ENCODE measurements around the gene NACC1.

The NACC1 gene

DNA sequence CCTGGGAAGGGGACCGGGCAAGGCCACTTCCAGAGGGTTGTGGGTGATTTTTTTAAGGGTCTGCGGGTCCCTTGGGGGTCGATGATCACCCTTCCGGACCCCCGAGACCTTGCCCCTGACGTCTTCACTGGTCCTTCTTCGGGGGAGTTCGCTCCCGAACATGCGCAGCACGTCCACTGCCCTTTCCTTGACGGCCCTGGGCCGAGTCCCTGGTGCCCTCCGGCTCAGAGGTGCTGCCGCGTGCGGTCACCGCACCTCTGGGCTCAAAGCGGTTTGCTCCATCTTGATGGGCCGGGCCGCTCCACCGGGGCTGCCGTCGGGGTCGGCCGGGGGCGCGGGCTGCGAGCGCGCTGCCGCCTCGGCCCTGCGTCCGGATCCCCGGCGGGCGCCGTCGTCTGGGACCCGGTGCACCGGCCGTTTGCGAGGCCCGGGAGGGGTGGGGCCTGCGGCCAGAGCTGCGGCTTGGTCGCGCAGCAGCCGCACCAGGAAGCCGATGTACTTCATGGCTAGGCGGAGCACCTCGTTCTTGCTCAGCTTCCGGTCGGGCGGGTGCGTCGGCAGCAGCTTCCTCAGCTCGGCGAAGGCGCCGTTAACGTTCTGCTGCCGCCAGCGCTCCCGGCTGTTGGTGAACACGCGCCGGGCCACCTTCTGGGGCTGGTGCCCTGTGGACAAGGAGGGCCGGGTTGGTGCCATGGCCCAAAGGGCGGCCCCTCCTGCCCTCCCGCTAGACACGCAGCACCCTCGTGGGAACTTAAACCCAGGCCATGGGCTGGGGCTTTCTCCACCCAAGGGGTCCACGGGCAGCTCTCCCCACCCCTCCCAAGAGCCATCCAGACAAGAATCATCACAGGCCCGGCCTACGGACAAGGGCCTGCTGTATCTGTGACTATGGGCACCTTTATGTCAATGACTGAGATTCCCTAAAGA, 18.7 kb upstream of the NACC1 start:
- peak overlapping the region in 4 of 5 donors; percentile 43 to 62 (median 45) for H3K4me3 ChIP-seq (ENCODE audit: low read depth in 1 of 5, low read length in 5 of 5)
- H3K4me1 ChIP-seq (ENCODE audit: control insufficient read depth in 5 of 5, insufficient read depth in 5 of 5, low read length in 5 of 5): peaks cover 0 to 80% (median 50%) of the 10 kb centered on the region in 5 donors
- H3K27me3 ChIP-seq (ENCODE audit: control insufficient read depth in 5 of 5, insufficient read depth in 4 of 5, low read length in 5 of 5): no peaks in the 10 kb centered on the region
- H3K9me3 ChIP-seq (ENCODE audit: control insufficient read depth in 5 of 5, low read length in 5 of 5): no peaks in the 10 kb centered on the region
- H3K9ac ChIP-seq (ENCODE audit: low read length in 5 of 5): peak overlapping the region in 4 of 5 donors; percentile 28 to 68 (median 42)
- peak overlapping the region; percentile 83 for H3K27ac ChIP-seq (ENCODE audit: low read depth, low read length)
- peaks cover 0 to 14% (median 10%) of the 10 kb centered on the region in 5 donors for H3K36me3 ChIP-seq (ENCODE audit: control insufficient read depth in 5 of 5, insufficient read depth in 5 of 5, low read length in 5 of 5)

DNA sequence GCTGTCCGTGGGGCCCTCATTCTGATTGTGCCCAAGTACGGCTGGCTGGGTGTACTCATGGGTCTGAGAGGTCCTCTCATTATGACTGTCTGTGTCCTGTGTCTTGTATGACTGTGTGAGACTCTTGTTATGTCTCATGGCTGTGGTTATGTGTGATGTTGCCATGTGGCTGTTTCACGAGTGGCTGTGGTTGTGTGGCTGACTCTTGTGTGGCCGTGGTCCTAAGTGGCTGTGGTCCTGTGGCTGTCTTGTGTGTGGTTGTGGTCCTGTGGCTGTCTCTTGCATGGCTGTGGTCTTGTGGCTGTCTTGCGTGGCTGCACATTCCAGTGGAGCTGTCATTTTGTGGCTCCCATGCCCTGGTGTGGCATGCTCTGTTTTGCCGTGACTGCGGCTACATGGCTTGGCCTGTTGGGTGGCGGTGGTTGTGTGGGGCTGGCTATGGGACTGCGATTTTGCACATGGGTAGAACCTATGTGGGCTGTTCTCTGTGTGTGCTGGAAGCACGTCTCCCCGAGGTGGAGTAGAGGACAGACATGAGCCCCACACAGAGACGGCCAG, 18.0 kb upstream of the NACC1 start:
- H3K4me3 ChIP-seq (ENCODE audit: low read depth in 1 of 5, low read length in 5 of 5): peak overlapping the region in 3 of 5 donors; percentile 43 to 62 (median 47)
- H3K27ac ChIP-seq (ENCODE audit: low read depth, low read length): peak overlapping the region; percentile 83
- H3K27me3 ChIP-seq (ENCODE audit: control insufficient read depth in 5 of 5, insufficient read depth in 4 of 5, low read length in 5 of 5): no peaks in the 10 kb centered on the region
- peak overlapping the region in 2 of 5 donors; percentile 28 to 68 for H3K9ac ChIP-seq (ENCODE audit: low read length in 5 of 5)
- peaks cover 0 to 10% (median 6%) of the 10 kb centered on the region in 5 donors for H3K36me3 ChIP-seq (ENCODE audit: control insufficient read depth in 5 of 5, insufficient read depth in 5 of 5, low read length in 5 of 5)
- peaks cover 0 to 82% (median 55%) of the 10 kb centered on the region in 5 donors for H3K4me1 ChIP-seq (ENCODE audit: control insufficient read depth in 5 of 5, insufficient read depth in 5 of 5, low read length in 5 of 5)
- H3K9me3 ChIP-seq (ENCODE audit: control insufficient read depth in 5 of 5, low read length in 5 of 5): no peaks in the 10 kb centered on the region

DNA sequence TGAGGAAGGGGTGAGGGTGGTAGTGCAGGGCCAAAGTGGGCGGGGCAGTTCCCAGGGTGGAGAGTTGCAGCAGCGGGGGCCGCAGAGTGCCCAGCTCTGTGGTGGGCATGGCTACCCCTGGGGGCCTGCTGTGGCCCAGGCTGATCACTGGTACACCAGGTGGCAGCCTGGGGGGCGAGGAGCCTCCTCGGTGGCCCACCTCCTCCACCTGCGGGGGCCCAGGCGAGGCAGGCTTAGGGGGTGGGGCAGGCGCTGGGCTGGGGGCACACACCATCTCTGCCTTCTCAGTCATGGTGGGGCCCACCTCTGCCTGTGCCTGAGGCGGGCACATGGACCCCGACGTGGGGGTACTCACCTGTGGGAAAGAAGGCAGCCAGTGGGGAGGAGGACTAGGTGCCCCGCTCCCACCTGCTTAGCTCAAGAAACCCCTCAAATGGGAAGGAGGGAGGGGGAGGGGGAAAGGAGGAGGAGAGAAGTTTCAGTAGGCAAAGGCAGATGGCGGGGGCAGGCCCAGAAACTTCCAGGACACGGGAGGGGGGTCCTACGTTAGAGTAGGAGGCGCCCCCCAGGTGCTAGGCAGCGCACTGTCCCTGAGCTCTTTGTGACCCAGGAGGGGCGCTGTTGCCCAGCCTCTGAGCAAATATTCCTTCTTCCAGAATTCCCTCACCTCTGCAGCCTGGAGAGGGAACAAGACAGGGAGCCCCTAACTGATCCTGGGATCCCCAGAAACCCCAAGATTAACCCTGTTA, 17.0 kb upstream of the NACC1 start:
- Histone ChIP-seq H3K9me3 (ENCODE audit: control insufficient read depth in 5 of 5, low read length in 5 of 5) (no peaks in the 10 kb centered on the region), H3K9ac (ENCODE audit: low read length in 5 of 5) (peak overlapping the region in 2 of 5 donors; percentile 66 to 68), H3K36me3 (ENCODE audit: control insufficient read depth in 5 of 5, insufficient read depth in 5 of 5, low read length in 5 of 5) (peaks cover 0 to 8% (median 6%) of the 10 kb centered on the region in 5 donors), H3K27me3 (ENCODE audit: control insufficient read depth in 5 of 5, insufficient read depth in 4 of 5, low read length in 5 of 5) (no peaks in the 10 kb centered on the region), H3K27ac (ENCODE audit: low read depth, low read length) (peak overlapping the region; percentile 83), H3K4me1 (ENCODE audit: control insufficient read depth in 5 of 5, insufficient read depth in 5 of 5, low read length in 5 of 5) (peaks cover 0 to 77% (median 55%) of the 10 kb centered on the region in 5 donors), H3K4me3 (ENCODE audit: low read depth in 1 of 5, low read length in 5 of 5) (peak overlapping the region; percentile 63 to 76 (median 69))

DNA sequence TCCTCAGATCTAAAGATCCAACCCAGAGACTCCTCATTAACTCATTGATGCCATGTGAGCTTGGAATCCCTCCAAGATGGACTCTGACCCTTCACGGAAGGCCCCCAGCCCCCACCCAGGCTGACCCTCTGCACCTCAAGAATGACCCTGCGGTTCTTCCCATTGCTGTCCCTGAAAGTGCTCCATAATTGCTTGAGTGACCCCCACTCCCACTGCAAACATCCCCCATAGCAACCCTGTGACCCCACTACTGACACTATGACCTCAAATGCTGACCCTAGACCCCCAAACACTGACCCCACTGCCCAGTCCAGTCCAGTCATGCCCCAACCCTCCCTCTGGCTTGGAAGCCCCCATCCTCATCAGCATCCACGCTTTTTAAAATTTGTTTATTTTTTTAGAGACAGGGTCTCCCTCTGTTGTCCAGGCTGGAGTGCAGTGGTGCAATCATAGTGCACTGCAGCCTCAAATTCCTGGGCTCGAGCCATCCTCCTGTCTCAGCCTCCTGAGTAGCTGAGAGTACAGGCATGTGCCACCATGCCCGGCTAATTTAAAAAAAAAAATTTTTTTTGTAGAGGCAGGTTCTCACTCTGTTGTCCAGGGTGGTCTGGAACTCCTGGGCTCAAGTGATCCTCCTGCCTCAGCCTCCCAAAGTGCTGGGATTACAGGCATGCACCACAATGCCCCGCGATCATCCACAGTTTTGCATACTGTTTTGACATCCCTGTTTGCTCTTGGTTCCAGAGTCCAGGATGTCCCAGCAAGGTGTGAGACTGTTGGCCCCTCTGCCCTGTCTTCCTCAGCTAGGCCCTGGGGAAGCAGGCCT, 16.3 kb upstream of the NACC1 start:
- Histone ChIP-seq H3K9ac (ENCODE audit: low read length in 5 of 5) (peak overlapping the region in 4 of 5 donors; percentile 72 to 83 (median 78)), H3K4me3 (ENCODE audit: low read depth in 1 of 5, low read length in 5 of 5) (peak overlapping the region; percentile 63 to 76 (median 69)), H3K27ac (ENCODE audit: low read depth, low read length) (peak overlapping the region; percentile 74), H3K9me3 (ENCODE audit: control insufficient read depth in 5 of 5, low read length in 5 of 5) (no peaks in the 10 kb centered on the region), H3K4me1 (ENCODE audit: control insufficient read depth in 5 of 5, insufficient read depth in 5 of 5, low read length in 5 of 5) (peaks cover 0 to 70% (median 55%) of the 10 kb centered on the region in 5 donors), H3K27me3 (ENCODE audit: control insufficient read depth in 5 of 5, insufficient read depth in 4 of 5, low read length in 5 of 5) (no peaks in the 10 kb centered on the region), H3K36me3 (ENCODE audit: control insufficient read depth in 5 of 5, insufficient read depth in 5 of 5, low read length in 5 of 5) (peaks cover 0 to 8% (median 6%) of the 10 kb centered on the region in 5 donors)

DNA sequence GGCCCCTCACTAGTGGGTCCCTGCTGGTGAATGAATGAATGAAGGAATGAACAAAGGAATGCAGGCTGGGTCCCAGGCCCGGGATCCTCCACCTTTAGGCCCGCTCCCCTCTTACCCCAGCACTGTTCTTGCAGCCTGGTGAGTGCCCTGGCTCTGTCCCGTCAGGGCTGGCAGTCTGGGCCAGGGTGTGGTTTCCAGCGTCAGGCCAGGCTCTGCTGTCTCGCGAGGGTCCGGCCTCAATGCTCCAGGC, 15.7 kb upstream of the NACC1 start:
- Histone ChIP-seq H3K4me3 (ENCODE audit: low read depth in 1 of 5, low read length in 5 of 5) (peak overlapping the region; percentile 63 to 76 (median 69)), H3K4me1 (ENCODE audit: control insufficient read depth in 5 of 5, insufficient read depth in 5 of 5, low read length in 5 of 5) (peaks cover 0 to 69% (median 55%) of the 10 kb centered on the region in 5 donors), H3K27me3 (ENCODE audit: control insufficient read depth in 5 of 5, insufficient read depth in 4 of 5, low read length in 5 of 5) (no peaks in the 10 kb centered on the region), H3K9me3 (ENCODE audit: control insufficient read depth in 5 of 5, low read length in 5 of 5) (no peaks in the 10 kb centered on the region), H3K9ac (ENCODE audit: low read length in 5 of 5) (peak overlapping the region in 4 of 5 donors; percentile 72 to 83 (median 78)), H3K36me3 (ENCODE audit: control insufficient read depth in 5 of 5, insufficient read depth in 5 of 5, low read length in 5 of 5) (peaks cover 0 to 9% (median 7%) of the 10 kb centered on the region in 5 donors), H3K27ac (ENCODE audit: low read depth, low read length) (peak overlapping the region; percentile 74)

DNA sequence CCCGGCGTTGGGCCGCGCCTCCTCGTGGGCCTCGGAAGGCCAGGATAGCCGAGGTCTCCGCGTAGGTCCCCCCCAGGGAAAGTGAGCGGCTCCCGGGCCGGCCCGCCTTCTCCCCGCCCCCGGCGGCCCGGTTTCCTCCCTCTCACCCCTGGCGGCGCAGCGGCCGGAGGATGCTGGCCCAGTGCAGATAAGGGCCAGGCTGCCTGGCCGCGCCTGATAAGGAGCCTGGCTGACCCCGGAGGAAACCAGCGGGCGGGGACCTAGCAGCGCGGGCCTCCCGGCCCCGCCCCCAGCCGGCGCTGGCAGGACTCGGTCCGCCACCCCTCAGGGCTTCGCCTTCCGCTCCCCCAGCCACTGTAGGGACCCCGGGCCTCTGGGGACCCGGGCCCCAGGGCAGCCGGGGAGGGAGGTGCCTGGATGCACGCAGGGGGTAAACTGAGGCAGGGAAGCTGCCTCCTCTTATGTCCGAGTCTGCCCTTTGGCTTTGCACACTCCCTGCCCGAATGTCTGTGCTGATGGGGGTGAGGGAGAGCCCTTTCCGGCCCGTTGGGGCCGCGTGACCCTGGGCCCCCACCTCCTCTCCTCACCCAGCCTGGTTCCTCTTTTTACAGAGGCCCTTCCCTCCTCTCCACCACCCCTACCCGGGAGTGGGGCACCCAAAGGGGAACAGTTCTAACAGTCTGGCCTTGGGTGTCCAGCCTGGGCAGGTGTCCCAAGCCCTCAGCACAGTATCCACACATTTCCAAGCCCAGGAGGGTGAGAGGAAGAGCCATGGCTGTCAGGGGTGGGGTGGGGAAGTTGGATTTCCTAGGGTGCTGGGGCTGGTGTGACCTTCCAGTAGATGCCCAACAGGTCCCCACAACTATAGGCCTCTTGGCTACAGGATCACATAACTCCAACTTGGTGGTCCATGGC, 15.1 kb upstream of the NACC1 start, which contains the start of gene LYL1:
LYL1 (minus strand) TSS at position 193 of the 915 bp plus-strand sequence. CDS start 1,687 bp downstream, outside the sequence.
- Histone ChIP-seq H3K27me3 (ENCODE audit: control insufficient read depth in 5 of 5, insufficient read depth in 4 of 5, low read length in 5 of 5) (no peaks in the 10 kb centered on the region), H3K4me3 (ENCODE audit: low read depth in 1 of 5, low read length in 5 of 5) (peak within 1 kb of the TSS; percentile 63 to 76 (median 69)), H3K9me3 (ENCODE audit: control insufficient read depth in 5 of 5, low read length in 5 of 5) (no peaks in the 10 kb centered on the region), H3K36me3 (ENCODE audit: control insufficient read depth in 5 of 5, insufficient read depth in 5 of 5, low read length in 5 of 5) (peaks cover 0 to 13% (median 11%) of the 10 kb centered on the region in 5 donors), H3K27ac (ENCODE audit: low read depth, low read length) (peak within 1 kb of the TSS; percentile 75), H3K4me1 (ENCODE audit: control insufficient read depth in 5 of 5, insufficient read depth in 5 of 5, low read length in 5 of 5) (peaks cover 0 to 69% (median 55%) of the 10 kb centered on the region in 5 donors), H3K9ac (ENCODE audit: low read length in 5 of 5) (peak within 1 kb of the TSS in 4 of 5 donors; percentile 72 to 83 (median 78))

DNA sequence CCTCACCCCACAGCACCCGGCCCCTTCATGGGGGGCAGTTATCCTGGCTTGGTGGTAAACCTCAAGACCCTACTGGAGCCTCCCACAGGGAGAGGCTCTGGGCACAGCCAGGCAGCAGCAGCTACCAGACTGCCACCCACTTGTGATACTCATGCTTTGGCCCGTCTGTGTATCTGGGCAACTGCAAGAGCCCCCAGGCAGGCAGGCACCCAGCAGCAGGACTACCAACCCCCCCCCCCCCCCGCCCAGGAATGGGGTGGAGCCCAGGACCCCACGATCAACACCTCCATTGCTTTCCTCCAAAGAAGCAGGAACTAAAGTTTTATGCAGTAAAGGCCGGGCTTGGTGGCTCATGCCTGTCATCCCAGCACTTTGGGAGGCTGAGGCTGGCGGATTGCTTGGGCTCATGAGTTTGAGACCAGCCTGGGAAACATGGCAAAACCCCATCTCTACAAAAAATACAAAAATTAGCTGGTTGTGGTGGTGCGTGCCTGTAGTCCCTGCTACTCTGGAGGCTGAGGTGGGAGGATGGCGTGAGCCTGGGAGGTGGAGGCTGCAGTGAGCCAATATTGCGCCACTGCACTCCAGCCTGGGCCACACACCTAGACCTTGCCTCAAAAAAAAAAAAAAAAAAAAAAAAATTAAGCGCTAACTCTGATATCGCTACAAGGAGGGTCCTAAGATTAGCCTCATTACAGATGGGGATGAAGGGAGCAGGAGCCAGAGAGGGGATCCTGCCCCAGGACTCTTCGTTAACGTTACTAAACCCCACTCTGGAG, 14.3 kb upstream of the NACC1 start:
- peak overlapping the region in 3 of 5 donors; percentile 35 to 76 (median 69) for H3K4me3 ChIP-seq (ENCODE audit: low read depth in 1 of 5, low read length in 5 of 5)
- H3K27me3 ChIP-seq (ENCODE audit: control insufficient read depth in 5 of 5, insufficient read depth in 4 of 5, low read length in 5 of 5): no peaks in the 10 kb centered on the region
- H3K36me3 ChIP-seq (ENCODE audit: control insufficient read depth in 5 of 5, insufficient read depth in 5 of 5, low read length in 5 of 5): peaks cover 0 to 13% (median 11%) of the 10 kb centered on the region in 5 donors
- no peaks in the 10 kb centered on the region for H3K9me3 ChIP-seq (ENCODE audit: control insufficient read depth in 5 of 5, low read length in 5 of 5)
- H3K27ac ChIP-seq (ENCODE audit: low read depth, low read length): peak overlapping the region; percentile 75
- H3K9ac ChIP-seq (ENCODE audit: low read length in 5 of 5): peak overlapping the region in 1 of 5 donors; percentile 83
- peaks cover 0 to 64% (median 53%) of the 10 kb centered on the region in 5 donors for H3K4me1 ChIP-seq (ENCODE audit: control insufficient read depth in 5 of 5, insufficient read depth in 5 of 5, low read length in 5 of 5)

DNA sequence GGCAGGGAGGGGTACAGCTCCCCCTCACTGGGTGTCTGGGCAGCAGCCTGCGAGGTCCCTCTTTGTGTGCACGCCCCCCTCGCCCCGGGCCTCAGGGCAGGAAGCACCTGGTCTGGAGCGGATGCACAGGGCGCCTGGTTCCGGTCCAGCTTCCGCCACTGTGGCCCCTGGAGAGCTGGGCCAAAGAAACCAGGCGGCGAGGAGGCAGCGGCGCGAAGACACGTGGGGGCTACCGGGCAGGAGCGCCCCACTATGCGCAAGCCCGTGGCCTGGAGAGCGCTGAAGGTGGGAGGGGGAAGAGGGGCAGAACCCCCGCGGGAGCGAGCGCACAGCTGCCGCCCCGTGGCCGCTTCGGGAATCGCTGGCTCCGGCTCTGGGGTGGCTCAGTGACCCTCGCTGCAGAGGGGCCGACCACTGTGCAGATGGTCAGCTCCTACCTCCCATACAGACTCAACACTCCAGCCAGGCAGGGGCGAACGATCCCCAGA, 13.7 kb upstream of the NACC1 start:
- Histone ChIP-seq H3K27me3 (ENCODE audit: control insufficient read depth in 5 of 5, insufficient read depth in 4 of 5, low read length in 5 of 5) (no peaks in the 10 kb centered on the region), H3K4me1 (ENCODE audit: control insufficient read depth in 5 of 5, insufficient read depth in 5 of 5, low read length in 5 of 5) (peaks cover 0 to 58% (median 49%) of the 10 kb centered on the region in 5 donors), H3K9me3 (ENCODE audit: control insufficient read depth in 5 of 5, low read length in 5 of 5) (no peaks in the 10 kb centered on the region), H3K9ac (ENCODE audit: low read length in 5 of 5) (peak overlapping the region in 3 of 5 donors; percentile 1 to 53 (median 19)), H3K4me3 (ENCODE audit: low read depth in 1 of 5, low read length in 5 of 5) (peak overlapping the region in 2 of 5 donors; percentile 35 to 59), H3K36me3 (ENCODE audit: control insufficient read depth in 5 of 5, insufficient read depth in 5 of 5, low read length in 5 of 5) (peaks cover 0 to 19% (median 15%) of the 10 kb centered on the region in 5 donors), H3K27ac (ENCODE audit: low read depth, low read length) (peak overlapping the region; percentile 75)

Measured in subcutaneous abdominal adipose tissue (tissue), 5 donors.